Kidney glomerular epithelial cell (primary cell): Measurements from ENCODE around the gene ARSG.
A peak's percentile ranks its signal among the peaks of the same experiment; 100 is the strongest.
"Not testable (repeated sequence)": the region's sequence is repeated elsewhere in the genome, so short reads cannot be mapped to it uniquely, and the experiment has no call there.

Experiments used
- DNase-seq: peaks from one replicate; lab custom pipeline; 2025; lab: John Stamatoyannopoulos, UW

Gene ARSG

GRCh38 chr17:68277807-68278206, 13.5 kb upstream of the ARSG start:
- DNase-seq, result no peak

- DNase-seq, result not testable (repeated sequence)
These were observed 9.3 kb upstream of the ARSG start for GRCh38 chr17:68281965-68282364.

GRCh38 chr17:68288375-68288774, 2.9 kb upstream of the ARSG start:
- no peak for DNase-seq

- no peak for DNase-seq
These were observed 2.5 kb upstream of the ARSG start for GRCh38 chr17:68288804-68289203.

- DNase-seq, result no peak
These were observed 1.8 kb upstream of the ARSG start for GRCh38 chr17:68289473-68289872.

- no peak for DNase-seq
These were observed 1.4 kb upstream of the ARSG start for GRCh38 chr17:68289936-68290267.

- DNase-seq, result no peak
These were observed 884 bp upstream of the ARSG start for GRCh38 chr17:68290268-68290954.

GRCh38 chr17:68291836-68292688, 767 bp downstream of the ARSG start:
- peak; percentile 57 for DNase-seq

GRCh38 chr17:68292689-68293040, 1.4 kb downstream of the ARSG start:
- no peak for DNase-seq

GRCh38 chr17:68293490-68294195, 2.3 kb downstream of the ARSG start:
- no peak for DNase-seq

- DNase-seq, result no peak
These were observed 2.9 kb downstream of the ARSG start for GRCh38 chr17:68294196-68294555.

GRCh38 chr17:68294617-68295016, 3.3 kb downstream of the ARSG start:
- no peak for DNase-seq

- DNase-seq, result no peak
These were observed 3.8 kb downstream of the ARSG start for GRCh38 chr17:68295086-68295485.

- DNase-seq, result no peak
These were observed 5.2 kb downstream of the ARSG start for GRCh38 chr17:68296217-68297191.

GRCh38 chr17:68297195-68297594, 5.9 kb downstream of the ARSG start:
- DNase-seq, result no peak

GRCh38 chr17:68298601-68299000, 7.3 kb downstream of the ARSG start:
- no peak for DNase-seq

- DNase-seq, result no peak
These were observed 8.5 kb downstream of the ARSG start for GRCh38 chr17:68299817-68300216.

- no peak for DNase-seq
These were observed 10.2 kb downstream of the ARSG start for GRCh38 chr17:68301438-68301959.

- DNase-seq, result no peak
These were observed 10.8 kb downstream of the ARSG start for GRCh38 chr17:68302066-68302564.

GRCh38 chr17:68302666-68303065, 11.4 kb downstream of the ARSG start:
- no peak for DNase-seq

- no peak for DNase-seq
These were observed 13.4 kb downstream of the ARSG start for GRCh38 chr17:68304706-68305105.
